Right forelimb (tissue), 1 donor: ENCODE results near the gene NRARP.
"Not testable (repeated sequence)": the region's sequence is repeated elsewhere in the genome, so short reads cannot be mapped to it uniquely, and the experiment has no call there.

ENCODE experiments used
- DNase-seq: peaks from one replicate; pipeline ENCODE4 v3.0.0-alpha.2; 2018

NRARP gene

GRCh38 chr9:137275588-137276472 lies 26.2 kb downstream of the NRARP start:
- DNase-seq = no peak

- no peak for DNase-seq
Measured at GRCh38 chr9:137275203-137275587, 26.9 kb downstream of the NRARP start.

- no peak for DNase-seq
Measured at GRCh38 chr9:137273611-137274320, 28.3 kb downstream of the NRARP start.

- DNase-seq = no peak
Measured at GRCh38 chr9:137273095-137273490, 29.0 kb downstream of the NRARP start.

- DNase-seq = no peak
Measured at GRCh38 chr9:137272241-137273094, 29.6 kb downstream of the NRARP start.

GRCh38 chr9:137271696-137272076 lies 30.4 kb downstream of the NRARP start:
- no peak for DNase-seq

- no peak for DNase-seq
Measured at GRCh38 chr9:137270929-137271695, 31.0 kb downstream of the NRARP start.

- no peak for DNase-seq
Measured at GRCh38 chr9:137269231-137269772, 32.8 kb downstream of the NRARP start.

GRCh38 chr9:137268538-137269201 lies 33.4 kb downstream of the NRARP start:
- DNase-seq = no peak

GRCh38 chr9:137267933-137268355 lies 34.1 kb downstream of the NRARP start:
- DNase-seq = no peak

- DNase-seq = no peak
Measured at GRCh38 chr9:137266585-137267453, 35.3 kb downstream of the NRARP start.

- no peak for DNase-seq
Measured at GRCh38 chr9:137266162-137266527, 35.9 kb downstream of the NRARP start.

GRCh38 chr9:137265496-137266161 lies 36.4 kb downstream of the NRARP start:
- DNase-seq = no peak

- no peak for DNase-seq
Measured at GRCh38 chr9:137264067-137264466, 38.0 kb downstream of the NRARP start.

- DNase-seq = no peak
Measured at GRCh38 chr9:137263506-137263905, 38.6 kb downstream of the NRARP start.

- no peak for DNase-seq
Measured at GRCh38 chr9:137262909-137263285, 39.2 kb downstream of the NRARP start.

GRCh38 chr9:137262173-137262908 lies 39.7 kb downstream of the NRARP start:
- not testable (repeated sequence) for DNase-seq

- no peak for DNase-seq
Measured at GRCh38 chr9:137256856-137257255, 45.2 kb downstream of the NRARP start.

- DNase-seq = no peak
Measured at GRCh38 chr9:137256362-137256761, 45.7 kb downstream of the NRARP start.
